ENCODE results near the gene EIF3C. TPM values are rescaled to one million over a fixed set of nuclear protein-coding genes. Genes with fewer than 3 reads are reported as not detected.
"Not testable (repeated sequence)": the region's sequence is repeated elsewhere in the genome, so short reads cannot be mapped to it uniquely, and the experiment has no call there.

EIF3C gene
- total RNA-seq (155 and 183 TPM in 2 replicates), polyA plus RNA-seq (259 and 267 TPM in 2 replicates), polyA minus RNA-seq (ENCODE audit: low replicate concordance) (382 and 559 TPM in 2 replicates)
- 518 and 599 TPM in 2 replicates for polyA plus RNA-seq (2012)

GRCh38 chr16:28711220-28712083 is at the start of gene EIF3C:
TSS of gene EIF3C (plus strand) at chr16:28711464. CDS start at chr16:28711687, 223 bp downstream.
- H3K4me3 ChIP-seq (replicated peaks in 1 of 4; ENCODE audit: control extremely low read depth in 1 of 4, insufficient read depth in 1 of 4, low read depth in 3 of 4, low read length in 4 of 4); H2AFZ ChIP-seq (ENCODE audit: low read length); H3K4me1 ChIP-seq (ENCODE audit: control insufficient read depth, extremely low read depth, insufficient read depth, low read length); H3K36me3 ChIP-seq (ENCODE audit: control insufficient read depth, insufficient read depth, low read length); H3K79me2 ChIP-seq (ENCODE audit: control insufficient read depth, insufficient read depth, low read length); H3K9ac ChIP-seq (ENCODE audit: insufficient read depth, low read length); DNase-seq (ENCODE audit: low read depth in 2 of 2); H3K9me3 ChIP-seq (ENCODE audit: control insufficient read depth, insufficient read depth, low read depth, low read length); H3K27me3 ChIP-seq (ENCODE audit: control insufficient read depth, insufficient read depth, low read length); H4K20me1 ChIP-seq (ENCODE audit: control insufficient read depth, extremely low read depth, insufficient read depth, low read length); H3K27ac ChIP-seq (ENCODE audit: insufficient read depth, low read length): not testable (repeated sequence)
- H3K4me2 ChIP-seq (ENCODE audit: extremely low read depth, insufficient read depth, low read length) = peak within 1 kb of the TSS; percentile 35

GRCh38 chr16:28666264-28666663 is 45.0 kb upstream of the EIF3C start:
- not testable (repeated sequence) for H3K4me2 ChIP-seq (ENCODE audit: extremely low read depth, insufficient read depth, low read length); H3K36me3 ChIP-seq (ENCODE audit: control insufficient read depth, insufficient read depth, low read length); H4K20me1 ChIP-seq (ENCODE audit: control insufficient read depth, extremely low read depth, insufficient read depth, low read length); H3K9me3 ChIP-seq (ENCODE audit: control insufficient read depth, insufficient read depth, low read depth, low read length); H3K4me3 ChIP-seq (replicated peaks in 1 of 4; ENCODE audit: control extremely low read depth in 1 of 4, insufficient read depth in 1 of 4, low read depth in 3 of 4, low read length in 4 of 4); H2AFZ ChIP-seq (ENCODE audit: low read length); DNase-seq (ENCODE audit: low read depth in 2 of 2); H3K4me1 ChIP-seq (ENCODE audit: control insufficient read depth, extremely low read depth, insufficient read depth, low read length); H3K27ac ChIP-seq (ENCODE audit: insufficient read depth, low read length); H3K79me2 ChIP-seq (ENCODE audit: control insufficient read depth, insufficient read depth, low read length); H3K27me3 ChIP-seq (ENCODE audit: control insufficient read depth, insufficient read depth, low read length); H3K9ac ChIP-seq (ENCODE audit: insufficient read depth, low read length)

GRCh38 chr16:28667480-28667879 is 43.8 kb upstream of the EIF3C start:
- not testable (repeated sequence) for H3K9me3 ChIP-seq (ENCODE audit: control insufficient read depth, insufficient read depth, low read depth, low read length); H3K4me1 ChIP-seq (ENCODE audit: control insufficient read depth, extremely low read depth, insufficient read depth, low read length); H3K4me3 ChIP-seq (replicated peaks in 1 of 4; ENCODE audit: control extremely low read depth in 1 of 4, insufficient read depth in 1 of 4, low read depth in 3 of 4, low read length in 4 of 4); H3K9ac ChIP-seq (ENCODE audit: insufficient read depth, low read length); DNase-seq (ENCODE audit: low read depth in 2 of 2); H4K20me1 ChIP-seq (ENCODE audit: control insufficient read depth, extremely low read depth, insufficient read depth, low read length); H3K4me2 ChIP-seq (ENCODE audit: extremely low read depth, insufficient read depth, low read length); H2AFZ ChIP-seq (ENCODE audit: low read length); H3K79me2 ChIP-seq (ENCODE audit: control insufficient read depth, insufficient read depth, low read length); H3K27me3 ChIP-seq (ENCODE audit: control insufficient read depth, insufficient read depth, low read length); H3K27ac ChIP-seq (ENCODE audit: insufficient read depth, low read length); H3K36me3 ChIP-seq (ENCODE audit: control insufficient read depth, insufficient read depth, low read length)

GRCh38 chr16:28668199-28668598 is 43.1 kb upstream of the EIF3C start:
- DNase-seq (ENCODE audit: low read depth in 2 of 2); H3K9ac ChIP-seq (ENCODE audit: insufficient read depth, low read length); H3K4me1 ChIP-seq (ENCODE audit: control insufficient read depth, extremely low read depth, insufficient read depth, low read length); H3K27ac ChIP-seq (ENCODE audit: insufficient read depth, low read length); H3K36me3 ChIP-seq (ENCODE audit: control insufficient read depth, insufficient read depth, low read length); H3K4me2 ChIP-seq (ENCODE audit: extremely low read depth, insufficient read depth, low read length); H3K9me3 ChIP-seq (ENCODE audit: control insufficient read depth, insufficient read depth, low read depth, low read length); H4K20me1 ChIP-seq (ENCODE audit: control insufficient read depth, extremely low read depth, insufficient read depth, low read length); H2AFZ ChIP-seq (ENCODE audit: low read length); H3K4me3 ChIP-seq (replicated peaks in 1 of 4; ENCODE audit: control extremely low read depth in 1 of 4, insufficient read depth in 1 of 4, low read depth in 3 of 4, low read length in 4 of 4); H3K27me3 ChIP-seq (ENCODE audit: control insufficient read depth, insufficient read depth, low read length); H3K79me2 ChIP-seq (ENCODE audit: control insufficient read depth, insufficient read depth, low read length): not testable (repeated sequence)

GRCh38 chr16:28688327-28688952 is 22.8 kb upstream of the EIF3C start:
- H3K4me1 ChIP-seq (ENCODE audit: control insufficient read depth, extremely low read depth, insufficient read depth, low read length); H3K27me3 ChIP-seq (ENCODE audit: control insufficient read depth, insufficient read depth, low read length); H2AFZ ChIP-seq (ENCODE audit: low read length); H3K9ac ChIP-seq (ENCODE audit: insufficient read depth, low read length); H3K9me3 ChIP-seq (ENCODE audit: control insufficient read depth, insufficient read depth, low read depth, low read length); H3K79me2 ChIP-seq (ENCODE audit: control insufficient read depth, insufficient read depth, low read length); H3K36me3 ChIP-seq (ENCODE audit: control insufficient read depth, insufficient read depth, low read length); H4K20me1 ChIP-seq (ENCODE audit: control insufficient read depth, extremely low read depth, insufficient read depth, low read length); DNase-seq (ENCODE audit: low read depth in 2 of 2); H3K4me2 ChIP-seq (ENCODE audit: extremely low read depth, insufficient read depth, low read length); H3K27ac ChIP-seq (ENCODE audit: insufficient read depth, low read length); H3K4me3 ChIP-seq (replicated peaks in 1 of 4; ENCODE audit: control extremely low read depth in 1 of 4, insufficient read depth in 1 of 4, low read depth in 3 of 4, low read length in 4 of 4): not testable (repeated sequence)

- not testable (repeated sequence) for H3K9me3 ChIP-seq (ENCODE audit: control insufficient read depth, insufficient read depth, low read depth, low read length); H3K9ac ChIP-seq (ENCODE audit: insufficient read depth, low read length); DNase-seq (ENCODE audit: low read depth in 2 of 2); H2AFZ ChIP-seq (ENCODE audit: low read length); H3K36me3 ChIP-seq (ENCODE audit: control insufficient read depth, insufficient read depth, low read length); H3K79me2 ChIP-seq (ENCODE audit: control insufficient read depth, insufficient read depth, low read length); H3K27ac ChIP-seq (ENCODE audit: insufficient read depth, low read length); H3K4me3 ChIP-seq (replicated peaks in 1 of 4; ENCODE audit: control extremely low read depth in 1 of 4, insufficient read depth in 1 of 4, low read depth in 3 of 4, low read length in 4 of 4); H4K20me1 ChIP-seq (ENCODE audit: control insufficient read depth, extremely low read depth, insufficient read depth, low read length); H3K4me1 ChIP-seq (ENCODE audit: control insufficient read depth, extremely low read depth, insufficient read depth, low read length); H3K27me3 ChIP-seq (ENCODE audit: control insufficient read depth, insufficient read depth, low read length); H3K4me2 ChIP-seq (ENCODE audit: extremely low read depth, insufficient read depth, low read length)
Measured at GRCh38 chr16:28689425-28689824, 21.8 kb upstream of the EIF3C start.
